T-helper 2 cell treated with Interferon-gamma antibody and Interleukin-4, amounts not matched to agents 5 μg/mL and 100 μg/mL, for 36 hours (primary cell): ENCODE measurements around the gene TMEM184A.

ENCODE experiments used
- DNase-seq: peaks from one replicate; pipeline ENCODE4 v3.0.0; 2021; ENCODE audit warnings: low spot score
- H3K27ac Mint-ChIP-seq: one replicate; pipeline ENCODE4 v1.8.0; 2021; ENCODE audit warnings: mild to moderate bottlenecking, mixed read lengths
- H3K27me3 Mint-ChIP-seq: one replicate; pipeline ENCODE4 v1.8.0; 2021; ENCODE audit warnings: low read depth, mixed read lengths
- H3K36me3 Mint-ChIP-seq: one replicate; pipeline ENCODE4 v1.8.0; 2021; ENCODE audit warnings: low read depth, mixed read lengths
- H3K4me1 Mint-ChIP-seq: one replicate; pipeline ENCODE4 v1.8.0; 2021; ENCODE audit warnings: low read depth, mixed read lengths
- H3K4me3 Mint-ChIP-seq: one replicate; pipeline ENCODE4 v1.8.0; 2022; ENCODE audit warnings: mild to moderate bottlenecking, moderate library complexity, mixed read lengths
- H3K9me3 Mint-ChIP-seq: one replicate; pipeline ENCODE4 v1.8.0; 2021; ENCODE audit warnings: mixed read lengths

TMEM184A gene

GRCh38 chr7:1514407-1514806 is 41.6 kb downstream of the TMEM184A start:
- peaks cover 1% of the 10 kb centered on the region for H3K36me3 Mint-ChIP-seq
- no peak for DNase-seq
- H3K9me3 Mint-ChIP-seq, result peaks cover 5% of the 10 kb centered on the region

DNA sequence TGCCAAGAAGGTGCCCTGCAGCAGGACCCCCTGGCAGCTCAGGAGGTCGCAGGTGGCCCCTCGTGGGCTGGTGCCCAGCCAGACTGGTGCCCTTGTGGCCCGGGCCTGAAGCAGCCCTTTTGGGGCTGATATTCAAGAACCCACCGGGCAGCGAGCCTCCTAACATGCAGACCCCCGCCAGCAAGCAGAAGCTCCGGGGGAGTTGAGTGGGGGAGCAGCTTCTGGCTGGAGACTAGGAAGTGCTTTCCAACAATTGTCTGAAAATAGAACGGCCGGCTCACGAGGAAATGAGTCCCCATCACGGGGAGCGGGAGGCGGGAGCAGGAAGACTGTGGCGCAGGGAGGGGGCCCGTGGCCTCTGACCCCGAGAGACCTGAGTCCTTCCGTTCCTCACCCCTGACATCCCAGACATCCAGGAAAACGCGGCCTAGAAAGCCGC is 42.3 kb downstream of the TMEM184A start:
- no peaks in the 10 kb centered on the region for H3K36me3 Mint-ChIP-seq
- H3K4me3 Mint-ChIP-seq, result no peak overlapping the region
- H3K27me3 Mint-ChIP-seq, result no peaks in the 10 kb centered on the region
- no peaks in the 10 kb centered on the region for H3K9me3 Mint-ChIP-seq
- DNase-seq, result no peak
- no peak overlapping the region for H3K27ac Mint-ChIP-seq
- peaks cover 3% of the 10 kb centered on the region for H3K4me1 Mint-ChIP-seq

More at GRCh38 chr7:1514407-1514806, 41.6 kb downstream of the TMEM184A start:
- peaks cover 3% of the 10 kb centered on the region for H3K4me1 Mint-ChIP-seq
- H3K4me3 Mint-ChIP-seq, result no peak overlapping the region
- H3K27ac Mint-ChIP-seq, result no peak overlapping the region
- no peaks in the 10 kb centered on the region for H3K27me3 Mint-ChIP-seq

DNA sequence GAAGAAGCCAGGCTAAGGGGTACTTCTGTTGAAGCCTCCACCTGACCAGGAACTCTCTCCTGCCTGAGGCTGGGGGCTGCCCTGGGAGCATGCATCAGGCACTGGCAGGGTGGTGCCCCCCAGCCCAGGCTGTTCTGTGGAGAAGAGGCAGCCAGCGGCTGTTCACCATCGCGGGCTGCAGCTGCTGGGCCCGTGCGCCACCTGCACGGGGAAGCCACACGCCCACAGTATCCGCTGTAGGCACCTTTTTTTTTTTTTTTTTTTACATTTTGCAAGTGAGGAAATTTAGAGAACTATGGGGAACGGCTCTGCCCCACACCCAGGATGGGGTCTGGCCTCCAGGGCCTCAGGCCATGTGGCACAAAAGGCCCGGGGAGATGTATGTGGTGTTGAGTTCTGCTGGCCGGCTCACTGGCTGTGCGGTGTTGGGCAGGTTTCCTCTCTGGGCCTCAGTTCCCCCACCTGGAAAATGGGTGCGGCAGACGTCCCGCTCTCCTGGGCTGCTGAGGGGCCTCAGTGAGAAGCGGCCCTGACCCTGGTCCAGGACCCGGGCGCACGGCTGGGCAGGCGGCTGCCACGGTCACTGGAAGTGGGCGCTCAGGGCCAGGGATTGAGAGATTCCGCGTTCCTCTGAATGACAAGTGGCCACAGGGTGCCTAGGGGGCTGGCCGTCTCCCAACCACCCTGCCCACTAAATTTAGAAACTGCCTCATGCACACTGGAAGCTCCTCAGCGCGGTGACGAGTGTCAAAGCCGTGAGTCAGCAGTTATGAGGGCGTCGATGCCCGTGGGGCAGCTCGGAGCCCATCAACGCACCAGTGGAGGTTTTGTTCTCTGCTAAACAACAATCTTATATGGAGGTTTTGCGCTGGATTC is 43.0 kb downstream of the TMEM184A start:
- Mint-ChIP-seq H3K27ac (no peak overlapping the region), H3K4me3 (no peak overlapping the region), H3K9me3 (no peaks in the 10 kb centered on the region), H3K4me1 (peaks cover 8% of the 10 kb centered on the region), H3K27me3 (no peaks in the 10 kb centered on the region), H3K36me3 (no peaks in the 10 kb centered on the region)
- DNase-seq, result no peak

- no peak overlapping the region for H3K27ac Mint-ChIP-seq
- no peaks in the 10 kb centered on the region for H3K27me3 Mint-ChIP-seq
- no peak overlapping the region for H3K4me3 Mint-ChIP-seq
- DNase-seq, result no peak
- H3K4me1 Mint-ChIP-seq, result peaks cover 12% of the 10 kb centered on the region
- no peaks in the 10 kb centered on the region for H3K36me3 Mint-ChIP-seq
- no peaks in the 10 kb centered on the region for H3K9me3 Mint-ChIP-seq
Observed at GRCh38 chr7:1511444-1512422, 44.3 kb downstream of the TMEM184A start.

GRCh38 chr7:1510780-1511154 is 45.2 kb downstream of the TMEM184A start:
- DNase-seq, result no peak
- Mint-ChIP-seq H3K4me1 (peaks cover 14% of the 10 kb centered on the region), H3K36me3 (no peaks in the 10 kb centered on the region), H3K4me3 (no peak overlapping the region), H3K27me3 (no peaks in the 10 kb centered on the region), H3K27ac (no peak overlapping the region), H3K9me3 (no peaks in the 10 kb centered on the region)

GRCh38 chr7:1509226-1509625 is 46.8 kb downstream of the TMEM184A start:
- no peak for DNase-seq
- Mint-ChIP-seq H3K4me3 (no peak overlapping the region), H3K9me3 (no peaks in the 10 kb centered on the region), H3K27ac (no peak overlapping the region), H3K36me3 (no peaks in the 10 kb centered on the region), H3K4me1 (peaks cover 16% of the 10 kb centered on the region), H3K27me3 (no peaks in the 10 kb centered on the region)

- Mint-ChIP-seq H3K9me3 (no peaks in the 10 kb centered on the region), H3K27ac (peak overlapping the region; percentile 24), H3K36me3 (no peaks in the 10 kb centered on the region), H3K4me3 (peak overlapping the region; percentile 25), H3K4me1 (peaks cover 15% of the 10 kb centered on the region), H3K27me3 (no peaks in the 10 kb centered on the region)
- DNase-seq, result no peak
Observed at GRCh38 chr7:1508277-1508758, 47.7 kb downstream of the TMEM184A start.

- Mint-ChIP-seq H3K9me3 (no peaks in the 10 kb centered on the region), H3K4me3 (peak overlapping the region; percentile 70), H3K27ac (peak overlapping the region; percentile 62), H3K36me3 (peaks cover 11% of the 10 kb centered on the region), H3K4me1 (peaks cover 24% of the 10 kb centered on the region), H3K27me3 (no peaks in the 10 kb centered on the region)
- no peak for DNase-seq
Observed at GRCh38 chr7:1505731-1506550, 50.1 kb downstream of the TMEM184A start.

DNA sequence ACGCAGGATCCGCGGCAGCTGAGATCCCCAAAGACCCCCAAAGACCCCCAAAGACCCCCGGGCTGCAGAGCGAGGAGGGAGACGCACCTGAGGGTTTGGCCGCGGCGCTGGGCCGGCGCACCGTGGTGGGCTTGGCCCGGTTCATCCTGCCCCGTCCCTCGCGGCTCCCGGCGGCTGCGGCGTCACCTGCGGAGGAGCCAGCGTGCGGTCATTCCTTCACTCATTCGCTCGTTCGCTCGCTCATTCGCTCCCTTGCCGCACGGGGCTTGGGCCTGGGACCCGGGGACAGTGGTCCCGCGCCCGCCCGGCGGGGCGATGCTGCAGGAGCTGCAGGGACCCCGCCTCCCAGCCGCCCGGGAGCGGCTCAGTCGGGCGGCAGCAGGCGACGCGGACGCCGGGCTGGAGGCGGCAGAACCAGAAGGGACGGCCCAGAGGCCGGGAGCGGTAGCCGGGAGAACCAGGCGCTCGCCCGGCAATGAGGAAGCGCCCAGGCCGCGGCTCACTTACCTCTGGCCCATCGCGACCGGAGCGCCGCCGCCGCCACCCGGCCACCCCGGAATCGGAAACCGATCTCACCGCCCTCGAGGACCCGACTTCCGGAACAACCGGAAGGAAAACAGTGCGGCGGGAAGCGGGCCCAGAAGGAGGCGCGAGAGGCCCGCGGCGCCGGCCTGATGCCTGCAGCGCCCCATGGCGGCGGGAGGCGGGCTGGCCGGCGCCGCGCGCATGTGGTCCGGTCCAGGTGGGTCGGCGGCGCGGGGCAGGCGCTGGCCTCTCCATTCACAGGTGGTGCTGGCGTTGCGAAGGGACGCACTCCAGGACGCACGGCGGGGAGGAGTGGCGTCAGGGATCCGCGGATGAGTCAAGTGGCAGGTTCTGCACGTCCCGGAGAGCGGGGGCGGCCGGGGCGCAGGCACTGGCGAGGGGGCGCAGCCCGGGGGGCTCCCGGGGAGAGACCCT is 51.9 kb downstream of the TMEM184A start, which contains the start of gene INTS1:
INTS1 (minus strand) TSS at position 574 of the 960 bp plus-strand sequence; CDS start at position 145, 429 bp downstream.
- Mint-ChIP-seq H3K27me3 (no peaks in the 10 kb centered on the region), H3K4me3 (peak within 1 kb of the TSS; percentile 88), H3K36me3 (peaks cover 18% of the 10 kb centered on the region), H3K27ac (peak within 1 kb of the TSS; percentile 75), H3K4me1 (peaks cover 24% of the 10 kb centered on the region), H3K9me3 (no peaks in the 10 kb centered on the region)
- peak; percentile 93 for DNase-seq

- Mint-ChIP-seq H3K4me1 (peaks cover 22% of the 10 kb centered on the region), H3K4me3 (peak overlapping the region; percentile 88), H3K36me3 (peaks cover 18% of the 10 kb centered on the region), H3K9me3 (no peaks in the 10 kb centered on the region), H3K27me3 (no peaks in the 10 kb centered on the region), H3K27ac (peak overlapping the region; percentile 62)
- no peak for DNase-seq
Observed at GRCh38 chr7:1503390-1503789, 52.6 kb downstream of the TMEM184A start.

DNA sequence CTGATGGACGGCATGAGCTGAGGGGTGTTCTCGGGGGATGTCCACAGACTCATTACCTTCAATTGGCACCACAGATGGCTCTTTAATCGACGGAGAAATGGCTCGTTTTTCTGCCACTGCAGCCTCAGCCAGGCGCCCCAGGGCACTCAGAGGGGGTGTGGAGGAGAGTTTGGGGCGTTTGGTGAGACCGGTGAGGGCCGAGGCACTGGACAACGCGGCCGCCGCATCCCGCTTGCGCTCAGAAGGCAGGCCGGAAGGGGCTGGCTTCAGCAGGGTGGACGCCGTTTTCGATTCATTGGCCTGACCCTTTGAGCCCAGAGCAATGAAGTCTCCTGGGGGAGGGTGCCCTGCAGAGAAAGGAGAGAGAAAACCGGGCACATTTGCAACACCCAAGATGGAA is 53.2 kb downstream of the TMEM184A start:
- H3K4me1 Mint-ChIP-seq, result peaks cover 19% of the 10 kb centered on the region
- H3K27me3 Mint-ChIP-seq, result no peaks in the 10 kb centered on the region

GRCh38 chr7:1501487-1502270 is 54.3 kb downstream of the TMEM184A start:
- Mint-ChIP-seq H3K4me1 (peaks cover 15% of the 10 kb centered on the region), H3K4me3 (peak overlapping the region; percentile 88), H3K9me3 (no peaks in the 10 kb centered on the region), H3K27ac (no peak overlapping the region), H3K27me3 (no peaks in the 10 kb centered on the region), H3K36me3 (peaks cover 18% of the 10 kb centered on the region)
- no peak for DNase-seq

More for the DNA sequence above, 53.2 kb downstream of the TMEM184A start:
- Mint-ChIP-seq H3K9me3 (no peaks in the 10 kb centered on the region), H3K27ac (peak overlapping the region; percentile 62), H3K4me3 (peak overlapping the region; percentile 88), H3K36me3 (peaks cover 18% of the 10 kb centered on the region)
- DNase-seq, result no peak
